Smooth muscle cell (in vitro differentiated cells): ENCODE measurements around the gene MAP3K4. TPM values are rescaled to one million over a fixed set of nuclear protein-coding genes. Genes with fewer than 3 reads are reported as not detected.

ENCODE experiments used
- DNase-seq: peaks from one replicate; lab custom pipeline; 2025; ENCODE audit not compliant: unreplicated experiment; lab: John Stamatoyannopoulos, UW
- H2AFZ ChIP-seq: fragments of 200-600 bp; sonication (generic); 2 replicates; pipeline ENCODE4 v1.6.0; 2016; ENCODE audit warnings: antibody characterized with exemption, low read depth, mild to moderate bottlenecking
- H3F3A ChIP-seq: fragments of 200-600 bp; sonication (generic); 2 replicates; pipeline ENCODE4 v1.6.0; 2017; ENCODE audit warnings: antibody characterized with exemption, low read depth
- H3K27ac ChIP-seq: fragments of 200-600 bp; sonication (generic); 2 replicates; pipeline ENCODE4 v1.5.1; 2016; ENCODE audit warnings: low read depth, mild to moderate bottlenecking
- H3K27me3 ChIP-seq: fragments of 200-600 bp; sonication (generic); 2 replicates; pipeline ENCODE4 v1.6.1; 2016; ENCODE audit warnings: low read depth, mild to moderate bottlenecking
- H3K36me3 ChIP-seq: fragments of 200-600 bp; sonication (generic); 2 replicates; pipeline ENCODE4 v1.5.1; 2016; ENCODE audit warnings: low read depth
- H3K4me1 ChIP-seq: fragments of 200-600 bp; sonication (generic); 2 replicates; pipeline ENCODE4 v1.5.1; 2016; ENCODE audit warnings: low read depth
- H3K4me2 ChIP-seq: fragments of 200-600 bp; sonication (generic); 2 replicates; pipeline ENCODE4 v1.6.0; 2016; ENCODE audit warnings: mild to moderate bottlenecking
- H3K4me3 ChIP-seq: fragments of 200-600 bp; sonication (generic); 2 replicates; pipeline ENCODE4 v1.5.1; 2016; ENCODE audit warnings: mild to moderate bottlenecking
- H3K79me2 ChIP-seq: fragments of 200-600 bp; sonication (generic); 2 replicates; pipeline ENCODE4 v1.6.0; 2016; ENCODE audit warnings: low read depth, mild to moderate bottlenecking
- H3K9ac ChIP-seq: fragments of 200-600 bp; sonication (generic); 2 replicates; pipeline ENCODE4 v1.6.0; 2016; ENCODE audit warnings: low read depth
- H3K9me3 ChIP-seq: fragments of 200-600 bp; sonication (generic); replicated peaks from 2 replicates; pipeline ENCODE4 v1.5.1; 2016; ENCODE audit warnings: low read depth
- H4K20me1 ChIP-seq: fragments of 200-600 bp; sonication (generic); 2 replicates; pipeline ENCODE4 v1.6.0; 2016; ENCODE audit warnings: low read depth
- WGBS: methylation state at CpG from one replicate; pipeline ENCODE4 v1.1.7; 2016; ENCODE audit warnings: low lambda C conversion rate; 5-methylcytosine and 5-hydroxymethylcytosine counted together
- polyA plus RNA-seq: library from polyadenylated mRNA; unstranded; fragments of >200 nt; fragmentation: Nextera tagmentation; extraction: Ambion mirVana; gene quantifications from 2 replicates; pipeline ENCODE4 v1.2.1, GENCODE V29; 2016
- total RNA-seq: library from RNA; depleted of rRNA; stranded (reverse); fragments of >200 nt; gene quantifications from 2 replicates; pipeline ENCODE4 v1.2.3, GENCODE V29; 2014
- TF ChIP-seq, protein P1 (sequence below): fragments of 200-600 bp; sonication (generic); IDR thresholded peaks from 2 replicates; pipeline ENCODE4 v1.5.1; 2017; ENCODE audit warnings: borderline replicate concordance, mild to moderate bottlenecking, antibody characterized with exemption; ENCODE audit not compliant: insufficient read depth, poor library complexity, severe bottlenecking

Gene MAP3K4
- total and polyA plus RNA-seq, 2 experiments from 2014 or later = 14.3 to 29.5 TPM

DNA sequence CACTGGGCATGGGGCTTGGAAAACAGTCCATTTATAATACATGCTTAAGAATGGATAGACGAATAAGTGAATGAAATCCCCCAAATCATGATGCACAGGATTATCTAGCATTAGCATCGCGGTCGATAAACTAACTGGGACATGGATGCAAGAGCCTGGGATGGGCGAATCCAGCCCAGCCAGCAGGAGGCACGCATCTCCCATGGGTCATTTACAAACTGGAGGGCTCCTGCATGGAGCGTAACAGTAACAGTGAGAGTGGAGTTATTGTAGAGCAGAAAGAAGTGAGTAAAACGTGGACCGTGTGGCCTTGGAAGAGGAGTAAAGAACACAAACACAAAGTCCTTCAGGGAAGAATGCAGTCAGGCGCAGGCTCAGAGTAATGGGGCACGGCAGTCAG lies 145.8 kb downstream of the MAP3K4 start:
- no peaks in the 10 kb centered on the region for H3K27me3 ChIP-seq
- H4K20me1 ChIP-seq = no peaks in the 10 kb centered on the region
- TF ChIP-seq, protein P1, sequence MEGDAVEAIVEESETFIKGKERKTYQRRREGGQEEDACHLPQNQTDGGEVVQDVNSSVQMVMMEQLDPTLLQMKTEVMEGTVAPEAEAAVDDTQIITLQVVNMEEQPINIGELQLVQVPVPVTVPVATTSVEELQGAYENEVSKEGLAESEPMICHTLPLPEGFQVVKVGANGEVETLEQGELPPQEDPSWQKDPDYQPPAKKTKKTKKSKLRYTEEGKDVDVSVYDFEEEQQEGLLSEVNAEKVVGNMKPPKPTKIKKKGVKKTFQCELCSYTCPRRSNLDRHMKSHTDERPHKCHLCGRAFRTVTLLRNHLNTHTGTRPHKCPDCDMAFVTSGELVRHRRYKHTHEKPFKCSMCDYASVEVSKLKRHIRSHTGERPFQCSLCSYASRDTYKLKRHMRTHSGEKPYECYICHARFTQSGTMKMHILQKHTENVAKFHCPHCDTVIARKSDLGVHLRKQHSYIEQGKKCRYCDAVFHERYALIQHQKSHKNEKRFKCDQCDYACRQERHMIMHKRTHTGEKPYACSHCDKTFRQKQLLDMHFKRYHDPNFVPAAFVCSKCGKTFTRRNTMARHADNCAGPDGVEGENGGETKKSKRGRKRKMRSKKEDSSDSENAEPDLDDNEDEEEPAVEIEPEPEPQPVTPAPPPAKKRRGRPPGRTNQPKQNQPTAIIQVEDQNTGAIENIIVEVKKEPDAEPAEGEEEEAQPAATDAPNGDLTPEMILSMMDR = no peak
- no peak for DNase-seq
- H3K27ac ChIP-seq = no peak overlapping the region
- WGBS = 94% methylated on average over 11 of the region's 11 CpGs
- H3K9ac ChIP-seq = no peak overlapping the region
- H3K4me1 ChIP-seq = no peaks in the 10 kb centered on the region
- H3F3A ChIP-seq = peaks cover 12% of the 10 kb centered on the region
- H3K79me2 ChIP-seq = no peaks in the 10 kb centered on the region
- H3K36me3 ChIP-seq = no peaks in the 10 kb centered on the region
- H3K4me3 ChIP-seq = no peak overlapping the region
- no peaks in the 10 kb centered on the region for H3K9me3 ChIP-seq
- no peak overlapping the region for H2AFZ ChIP-seq
- H3K4me2 ChIP-seq = no peak overlapping the region

DNA sequence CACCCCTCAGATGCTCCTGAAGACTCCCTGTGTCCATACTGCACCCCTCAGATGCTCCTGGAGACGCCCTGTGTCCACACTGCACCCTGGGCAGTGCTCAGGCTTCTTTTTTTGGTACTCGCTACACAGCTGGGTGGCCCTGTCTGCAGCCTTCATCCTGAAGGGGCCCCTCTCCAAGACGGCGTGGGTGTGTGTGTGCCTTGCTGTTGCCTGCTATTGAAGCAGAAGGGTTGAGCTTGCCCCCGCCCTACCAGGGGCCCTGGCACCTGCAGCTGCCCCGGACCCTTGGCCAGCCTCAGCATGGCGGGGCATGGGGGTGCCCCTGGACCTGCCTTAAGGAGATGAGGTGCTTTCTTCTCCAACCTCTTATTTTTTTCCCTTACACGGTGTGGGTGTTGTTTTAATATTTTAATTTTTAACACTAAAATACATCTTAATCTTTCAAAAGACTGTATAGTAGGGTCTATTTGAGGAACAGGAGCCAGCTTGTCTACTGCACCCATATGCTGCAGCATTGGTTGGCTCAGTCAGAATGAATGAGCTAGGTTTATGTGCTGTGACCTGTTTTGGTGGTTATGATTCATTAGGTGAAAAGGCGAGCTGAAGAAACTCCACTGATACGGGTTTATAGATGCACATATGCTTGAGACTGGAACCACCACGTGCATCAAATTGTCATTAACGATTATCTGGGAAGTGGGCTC lies 146.4 kb downstream of the MAP3K4 start:
- H4K20me1 ChIP-seq = no peaks in the 10 kb centered on the region
- H3K9me3 ChIP-seq = no peaks in the 10 kb centered on the region
- H3K4me3 ChIP-seq = no peak overlapping the region
- H3K4me2 ChIP-seq = no peak overlapping the region
- no peak overlapping the region for H3K9ac ChIP-seq
- no peak overlapping the region for H3K27ac ChIP-seq
- H3K4me1 ChIP-seq = no peaks in the 10 kb centered on the region
- no peaks in the 10 kb centered on the region for H3K79me2 ChIP-seq
- peaks cover 12% of the 10 kb centered on the region for H3F3A ChIP-seq
- no peaks in the 10 kb centered on the region for H3K36me3 ChIP-seq
- WGBS = 88% methylated on average over 12 of the region's 12 CpGs
- H2AFZ ChIP-seq = no peak overlapping the region
- H3K27me3 ChIP-seq = no peaks in the 10 kb centered on the region
- TF ChIP-seq, protein P1 = no peak
- no peak for DNase-seq

DNA sequence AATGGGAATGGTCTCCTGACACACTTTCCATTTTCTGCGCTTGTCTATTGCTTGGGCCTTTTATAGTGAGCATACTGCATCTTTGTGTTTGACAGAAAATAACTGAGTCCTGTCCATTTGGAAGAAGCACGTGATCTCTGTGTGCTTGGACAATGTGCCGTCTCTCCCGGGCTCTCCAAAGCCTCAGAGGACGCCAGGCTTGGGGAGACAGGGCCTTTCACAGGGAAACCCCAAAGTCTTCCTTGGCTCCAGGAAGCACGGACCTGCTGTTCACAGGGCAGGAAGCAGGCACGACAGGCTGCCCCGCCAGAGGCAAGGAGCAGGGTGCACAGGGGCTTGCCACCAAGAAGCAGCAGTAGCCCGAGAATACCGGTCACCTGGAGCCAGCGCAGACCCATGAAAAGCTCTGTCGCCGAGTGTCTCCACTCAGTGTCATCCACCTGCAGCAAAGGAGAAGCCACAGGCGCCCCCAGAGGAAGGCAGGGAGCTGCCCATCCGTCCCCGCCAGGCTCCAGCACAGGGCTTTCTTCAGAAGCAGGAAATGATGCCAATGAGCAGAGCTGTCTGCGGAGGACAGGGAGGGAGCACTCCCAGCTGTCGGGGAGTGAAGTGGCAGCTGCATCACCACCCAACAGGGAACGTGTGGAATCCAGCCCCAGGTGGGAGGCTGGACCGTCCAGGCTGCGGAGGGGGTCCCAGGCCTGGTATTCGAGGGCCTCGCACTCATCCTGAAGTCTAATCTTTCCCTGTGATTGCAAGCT lies 147.2 kb downstream of the MAP3K4 start:
- Histone ChIP-seq H3K9me3 (no peaks in the 10 kb centered on the region), H2AFZ (no peak overlapping the region), H3K27ac (no peak overlapping the region), H3K79me2 (no peaks in the 10 kb centered on the region), H3K9ac (no peak overlapping the region), H3K27me3 (no peaks in the 10 kb centered on the region), H3K4me2 (no peak overlapping the region), H3K4me3 (no peak overlapping the region), H3F3A (peaks cover 7% of the 10 kb centered on the region), H3K4me1 (no peaks in the 10 kb centered on the region), H3K36me3 (no peaks in the 10 kb centered on the region), H4K20me1 (no peaks in the 10 kb centered on the region)
- no peak for DNase-seq
- WGBS = 98% methylated on average over 23 of the region's 23 CpGs
- TF ChIP-seq, protein P1 = no peak
